Superior temporal gyrus (tissue), 1 donor: ENCODE results near the gene DCLK1.
A peak's percentile ranks its signal among the peaks of the same experiment; 100 is the strongest.

Source experiments
- DNase-seq: peaks from one replicate; pipeline ENCODE4 v3.0.0-alpha.2; 2016; ENCODE audit errors: extremely low spot score

The DCLK1 gene

GRCh38 chr13:35763060-35763781, 368.0 kb downstream of the DCLK1 start:
- no peak for DNase-seq

GRCh38 chr13:35761440-35762252, 369.5 kb downstream of the DCLK1 start:
- no peak for DNase-seq

- DNase-seq = no peak
Measured at GRCh38 chr13:35760735-35761281, 370.4 kb downstream of the DCLK1 start.

GRCh38 chr13:35747594-35747993, 383.6 kb downstream of the DCLK1 start:
- no peak for DNase-seq

GRCh38 chr13:35744566-35745178, 386.5 kb downstream of the DCLK1 start:
- DNase-seq = no peak

- DNase-seq = no peak
Measured at GRCh38 chr13:35744144-35744543, 387.0 kb downstream of the DCLK1 start.

GRCh38 chr13:35743165-35743564, 388.0 kb downstream of the DCLK1 start:
- DNase-seq = no peak

- DNase-seq = no peak
Measured at GRCh38 chr13:35741657-35742056, 389.5 kb downstream of the DCLK1 start.

GRCh38 chr13:35736876-35737275, 394.3 kb downstream of the DCLK1 start:
- no peak for DNase-seq

- no peak for DNase-seq
Measured at GRCh38 chr13:35733827-35734226, 397.4 kb downstream of the DCLK1 start.

GRCh38 chr13:35732565-35732964, 398.6 kb downstream of the DCLK1 start:
- DNase-seq = no peak

GRCh38 chr13:35731471-35731870, 399.7 kb downstream of the DCLK1 start:
- DNase-seq = no peak

GRCh38 chr13:35729926-35730627, 401.1 kb downstream of the DCLK1 start:
- no peak for DNase-seq

GRCh38 chr13:35727881-35728280, 403.3 kb downstream of the DCLK1 start:
- no peak for DNase-seq

GRCh38 chr13:35724446-35724845, 406.7 kb downstream of the DCLK1 start:
- no peak for DNase-seq

GRCh38 chr13:35723821-35724220, 407.4 kb downstream of the DCLK1 start:
- DNase-seq = no peak

GRCh38 chr13:35723053-35723461, 408.1 kb downstream of the DCLK1 start:
- no peak for DNase-seq

GRCh38 chr13:35722458-35723052, 408.6 kb downstream of the DCLK1 start:
- DNase-seq = no peak

- peak; percentile 75 for DNase-seq
Measured at GRCh38 chr13:35720690-35721554, 410.3 kb downstream of the DCLK1 start.

GRCh38 chr13:35720290-35720689, 410.9 kb downstream of the DCLK1 start:
- no peak for DNase-seq
